HepG2 (cell line): ENCODE results near the gene SLC2A14. TPM values are rescaled to one million over a fixed set of nuclear protein-coding genes. Genes with fewer than 3 reads are reported as not detected.

Experiments used
- ATAC-seq: fragments of 200-7000 bp; cut with Tn5 transposase; 3 replicates; pipeline ENCODE4 v1.9.1; 2020; ENCODE audit warnings: mild to moderate bottlenecking, moderate library complexity
- BruUV-seq: library from RNA; stranded (reverse); fragments of 400-500 nt; replicated peaks from 2 replicates; lab custom pipeline; 2021; lab: Mats Ljungman, UMichigan
- CTCF ChIA-PET: fragments of 300-600 bp; formaldehyde crosslinking; extraction: SDS; loops from one replicate; lab custom pipeline; 2021; ENCODE audit warnings: low total read pairs, inconsistent platforms, low intra/inter-chr PET ratio; lab: Yijun Ruan, JAX
- POLR2A ChIA-PET: fragments of 350-600 bp; sonication (Branson Sonifier 250); formaldehyde crosslinking; loops from one replicate; lab custom pipeline; 2020; ENCODE audit warnings: antibody characterized with exemption, inconsistent platforms; lab: Yijun Ruan, JAX
- DNase-seq: peaks from one replicate; pipeline ENCODE4 v3.0.0-alpha.2; 2015; ENCODE audit warnings: low spot score
- FAIRE-seq: peaks from 3 replicates; lab custom pipeline; 2011; peaks lifted over from hg19 to GRCh38; lab: Jason Lieb, UNC
- H2AFZ ChIP-seq: one replicate; pipeline ENCODE4 v1.6.1; 2011; ENCODE audit warnings: low read length, inconsistent platforms
- H3K27ac ChIP-seq: fragments of 300-600 bp; 3 replicates; pipeline ENCODE4 v1.8.0; 2011; ENCODE audit warnings: mixed run types, mild to moderate bottlenecking, mixed read lengths, low read length, inconsistent platforms; ENCODE audit not compliant: insufficient read depth; ENCODE audit errors: extremely low read length
- H3K27me3 ChIP-seq, 2 experiments: fragments of 200-600 bp in 1 of 2; 2 replicates in 1 of 2; 3 replicates in 1 of 2; pipeline versions ENCODE4 v1.6.0 to v1.8.0; 2011; ENCODE audit warnings: low read length in 2 of 2, mild to moderate bottlenecking in 2 of 2, moderate library complexity in 2 of 2, inconsistent platforms in 1 of 2; ENCODE audit not compliant: insufficient read depth in 2 of 2, control insufficient read depth in 1 of 2
- H3K36me3 ChIP-seq, 2 experiments: fragments of 200-600 bp in 1 of 2; replicated peaks in 1 of 2; 2 replicates in 1 of 2; 3 replicates in 1 of 2; pipeline versions ENCODE4 v1.5.1 to v1.8.0; 2011; ENCODE audit warnings: low read length in 2 of 2, inconsistent platforms in 1 of 2; ENCODE audit not compliant: insufficient read depth in 2 of 2, control insufficient read depth in 1 of 2
- H3K4me1 ChIP-seq: 2 replicates; pipeline ENCODE4 v1.5.1; 2012; ENCODE audit warnings: low read length, inconsistent platforms; ENCODE audit not compliant: insufficient read depth
- H3K4me2 ChIP-seq: 2 replicates; pipeline ENCODE4 v1.6.0; 2011; ENCODE audit warnings: low read depth, low read length, inconsistent platforms
- H3K4me3 ChIP-seq, 3 experiments: fragments of 200-600 bp in 1 of 3; sonication (generic), shearing (Covaris generic) in 1 of 3; replicated peaks in 1 of 3; 2 replicates each; pipeline ENCODE4 v1.5.1; 2011 to 2016; ENCODE audit warnings: low read length in 3 of 3, inconsistent platforms in 2 of 3, low read depth in 2 of 3, mild to moderate bottlenecking in 2 of 3, control low read depth in 1 of 3, mixed read lengths in 1 of 3; ENCODE audit not compliant: insufficient read depth in 1 of 3
- H3K79me2 ChIP-seq: one replicate; pipeline ENCODE4 v1.6.1; 2011; ENCODE audit warnings: low read length, inconsistent platforms; ENCODE audit not compliant: insufficient read depth
- H3K9ac ChIP-seq: 2 replicates; pipeline ENCODE4 v1.6.0; 2011; ENCODE audit warnings: mild to moderate bottlenecking, low read depth, low read length, inconsistent platforms; ENCODE audit not compliant: insufficient read depth
- H3K9me3 ChIP-seq: 2 replicates; pipeline ENCODE4 v1.5.1; 2012; ENCODE audit warnings: mild to moderate bottlenecking, low read length
- H4K20me1 ChIP-seq: 2 replicates; pipeline ENCODE4 v1.6.0; 2011; ENCODE audit warnings: inconsistent platforms, mild to moderate bottlenecking, low read length, moderate library complexity; ENCODE audit not compliant: insufficient read depth
- FOXM1 ChIP-seq: sonication (generic); formaldehyde crosslinking; IDR thresholded peaks from 2 replicates; pipeline ENCODE4 v1.5.0; 2020; ENCODE audit warnings: missing genetic modification reagents
- HNRNPK ChIP-seq: fragments of 200-400 bp; formaldehyde crosslinking; IDR thresholded peaks from 2 replicates; pipeline ENCODE4 v1.6.1; 2018; ENCODE audit warnings: low read length, low read depth, moderate library complexity, mild to moderate bottlenecking; ENCODE audit not compliant: poor library complexity, severe bottlenecking
- SMARCE1 ChIP-seq: fragments of 450-650 bp; IDR thresholded peaks from 2 replicates; pipeline ENCODE4 v1.6.1; 2017; ENCODE audit warnings: borderline replicate concordance
- SMYD3 ChIP-seq: sonication (generic); formaldehyde crosslinking; IDR thresholded peaks from 2 replicates; pipeline ENCODE4 v1.8.1; 2023; ENCODE audit warnings: mild to moderate bottlenecking, missing genetic modification reagents
- TCF7L2 ChIP-seq: IDR thresholded peaks from 2 replicates; pipeline ENCODE4 v1.6.1; 2011; ENCODE audit warnings: mild to moderate bottlenecking, low read depth, low read length, moderate library complexity
- THRA ChIP-seq: sonication (generic); formaldehyde crosslinking; IDR thresholded peaks from 2 replicates; pipeline ENCODE4 v1.4.0; 2020; ENCODE audit warnings: missing genetic modification reagents, borderline replicate concordance
- TRIM22 ChIP-seq: fragments of 450-650 bp; IDR thresholded peaks from 2 replicates; pipeline ENCODE4 v1.6.1; 2017
- ZNF232 ChIP-seq: sonication (generic); formaldehyde crosslinking; IDR thresholded peaks from 2 replicates; pipeline ENCODE4 v1.4.0; 2020; ENCODE audit warnings: missing genetic modification reagents, borderline replicate concordance
- ZNF264 ChIP-seq: sonication (generic); formaldehyde crosslinking; IDR thresholded peaks from 2 replicates; pipeline ENCODE4 v1.4.0; 2020; ENCODE audit warnings: missing genetic modification reagents
- ZNF446 ChIP-seq: sonication (generic); formaldehyde crosslinking; IDR thresholded peaks from 2 replicates; pipeline ENCODE4 v1.5.0; 2020; ENCODE audit warnings: mild to moderate bottlenecking, missing genetic modification reagents
- ZNF687 ChIP-seq: sonication (generic); formaldehyde crosslinking; IDR thresholded peaks from 2 replicates; pipeline ENCODE4 v1.5.1; 2020; ENCODE audit warnings: mild to moderate bottlenecking, missing genetic modification reagents, moderate library complexity
- ZNF713 ChIP-seq: sonication (generic); formaldehyde crosslinking; IDR thresholded peaks from 2 replicates; pipeline ENCODE4 v1.4.0; 2020; ENCODE audit warnings: mild to moderate bottlenecking, missing genetic modification reagents
- ZNF775 ChIP-seq: sonication (generic); formaldehyde crosslinking; IDR thresholded peaks from 2 replicates; pipeline ENCODE4 v1.4.0; 2020; ENCODE audit warnings: missing genetic modification reagents, mild to moderate bottlenecking, moderate library complexity, borderline replicate concordance
- WGBS: methylation state at CpG from one replicate; pipeline ENCODE4 v1.1.6; 2017; ENCODE audit warnings: low lambda C conversion rate; 5-methylcytosine and 5-hydroxymethylcytosine counted together
- in situ Hi-C: cut with HindIII; loops from 2 replicates; pipeline ENCODE4 v1.10.0; 2017; ENCODE audit warnings: low pct_unique_long_range_greater_than_20kb; ENCODE audit not compliant: extremely low pct_ligation_motif_present
- intact Hi-C: fragments of 100-400 bp; cut with micrococcal nuclease; formaldehyde crosslinking; loops from one replicate; pipeline ENCODE4 v1.10.0; 2022; ENCODE audit not compliant: unreplicated experiment
- polyA plus RNA-seq, 8 experiments: library from polyadenylated mRNA; depleted of rRNA in 3 of 8; stranded (reverse) in 7 of 8; unstranded in 1 of 8; fragments of >200 nt; fragmentation: Illumina TruSeq in 4 of 8; extraction: Trizol in 4 of 8; gene quantifications; 2 replicates each; pipeline versions ENCODE4 v1.2.1 to v1.2.3, GENCODE V29; 2011 to 2016; ENCODE audit warnings: low read depth in 4 of 8, missing spikeins in 1 of 8, mixed read lengths in 1 of 8; ENCODE audit not compliant: insufficient read depth in 1 of 8
- total RNA-seq, 5 experiments: library from RNA; depleted of rRNA; stranded (reverse); fragments of >200 nt; fragmentation: Illumina TruSeq; extraction: Trizol; gene quantifications; 2 replicates each; pipeline ENCODE4 v1.2.3, GENCODE V29; 2016; ENCODE audit warnings: low read depth in 1 of 5

SLC2A14 gene
- total and polyA plus RNA-seq, 2 of the 13 experiments (the other 11 are each of a cell fraction or from before 2014, with no cell fraction given): 7.7 to 39.0 TPM

GRCh38 chr12:7837366-7837765 lies 35.3 kb downstream of the SLC2A14 start:
- ChIA-PET CTCF (no interaction called here), POLR2A (interaction anchor here (0.8 kb wide), 1 partner anchor 9 kb away, joined by 3 read pairs; no protein-coding TSS in a partner anchor)
- no peak for ATAC-seq
- Histone ChIP-seq H3K4me1 (peaks cover 38% of the 10 kb centered on the region), H3K4me3 (no peak overlapping the region), H3K79me2 (no peaks in the 10 kb centered on the region), H3K27ac (no peak overlapping the region), H3K4me2 (no peak overlapping the region), H3K36me3 (no peaks in the 10 kb centered on the region), H4K20me1 (no peaks in the 10 kb centered on the region), H2AFZ (no peak overlapping the region), H3K27me3 (no peaks in the 10 kb centered on the region), H3K9me3 (no peaks in the 10 kb centered on the region), H3K9ac (no peak overlapping the region)
- TF ChIP-seq ZNF713 (CRISPR knock-in tag): no peak
- TF ChIP-seq THRA (CRISPR knock-in tag): no peak
- no peak for TF ChIP-seq ZNF775 (CRISPR knock-in tag)
- TF ChIP-seq TRIM22: no peak
- no peak for TF ChIP-seq TCF7L2
- in situ Hi-C loops: no loop called here
- intact Hi-C loops: no loop called here
- 88% methylated on average over 6 of the region's 6 CpGs for WGBS
- no peak for FAIRE-seq
- DNase-seq: no peak
- BruUV-seq: no TSS peak

GRCh38 chr12:7835766-7836165 lies 36.9 kb downstream of the SLC2A14 start:
- no peaks in the 10 kb centered on the region for H3K9me3 ChIP-seq
- FAIRE-seq: no peak
- no peak overlapping the region for H3K4me3 ChIP-seq
- no peak for DNase-seq
- H3K4me1 ChIP-seq: peaks cover 41% of the 10 kb centered on the region
- in situ Hi-C loops: no loop called here
- H3K27me3 ChIP-seq: no peaks in the 10 kb centered on the region
- no peak overlapping the region for H2AFZ ChIP-seq
- peak overlapping the region; percentile 33 for H3K27ac ChIP-seq
- no peaks in the 10 kb centered on the region for H3K36me3 ChIP-seq
- H3K9ac ChIP-seq: no peak overlapping the region
- H3K79me2 ChIP-seq: no peaks in the 10 kb centered on the region
- no peak for ATAC-seq
- CTCF ChIA-PET: no interaction called here
- POLR2A ChIA-PET: no interaction called here
- no TSS peak for BruUV-seq
- no peaks in the 10 kb centered on the region for H4K20me1 ChIP-seq
- intact Hi-C loops: no loop called here
- WGBS: 79% methylated on average over 5 of the region's 5 CpGs
- H3K4me2 ChIP-seq: no peak overlapping the region
- TF ChIP-seq HNRNPK (no peak), ZNF264 (CRISPR knock-in tag) (no peak), SMYD3 (no peak), ZNF687 (CRISPR knock-in tag) (no peak), FOXM1 (CRISPR knock-in tag) (no peak), ZNF446 (no peak), ZNF232 (no peak), SMARCE1 (no peak)
